ACC112 (cell line): ENCODE data around the gene TPBG.

Experiments
- H2AFZ ChIP-seq: fragments of 200-600 bp; sonication (generic); one replicate; pipeline ENCODE4 v1.6.0; 2017; ENCODE audit warnings: antibody characterized with exemption, low read length; ENCODE audit not compliant: unreplicated experiment
- H3K27ac ChIP-seq: fragments of 200-600 bp; sonication (generic); 2 replicates; pipeline ENCODE4 v1.5.1; 2014; ENCODE audit warnings: low read depth, mild to moderate bottlenecking, antibody characterized with exemption, low read length, moderate library complexity
- H3K27me3 ChIP-seq: fragments of 200-600 bp; sonication (generic); 2 replicates; pipeline ENCODE4 v1.6.1; 2014; ENCODE audit warnings: mild to moderate bottlenecking, antibody characterized with exemption, low read length, moderate library complexity, mixed read lengths; ENCODE audit not compliant: insufficient read depth
- H3K36me3 ChIP-seq: fragments of 200-600 bp; sonication (generic); 2 replicates; pipeline ENCODE4 v1.6.1; 2016; ENCODE audit warnings: mild to moderate bottlenecking, antibody characterized with exemption, low read length, moderate library complexity, mixed read lengths; ENCODE audit not compliant: insufficient read depth
- H3K4me1 ChIP-seq: fragments of 200-600 bp; sonication (generic); one replicate; pipeline ENCODE4 v1.6.1; 2016; ENCODE audit warnings: low read length, mixed read lengths; ENCODE audit not compliant: insufficient read depth, unreplicated experiment, control insufficient read depth
- H3K4me3 ChIP-seq: fragments of 200-600 bp; sonication (generic); 2 replicates; pipeline ENCODE4 v1.5.1; 2014; ENCODE audit warnings: mild to moderate bottlenecking, low read depth, low read length
- H3K79me2 ChIP-seq: fragments of 200-600 bp; sonication (generic); one replicate; pipeline ENCODE4 v1.6.0; 2016; ENCODE audit warnings: low read length; ENCODE audit not compliant: control insufficient read depth, unreplicated experiment, insufficient read depth

Gene TPBG

GRCh38 chr6:82361631-82362030 lies 2.0 kb upstream of the TPBG start:
- H3K79me2 ChIP-seq = peaks cover 29% of the 10 kb centered on the region
- H3K27me3 ChIP-seq = no peaks in the 10 kb centered on the region
- H3K4me3 ChIP-seq = no peak overlapping the region
- peaks cover 14% of the 10 kb centered on the region; the same call in 1 of the 2 replicates for H3K36me3 ChIP-seq
- no peak overlapping the region for H2AFZ ChIP-seq
- no peak overlapping the region for H3K27ac ChIP-seq
- peaks cover 20% of the 10 kb centered on the region for H3K4me1 ChIP-seq

DNA sequence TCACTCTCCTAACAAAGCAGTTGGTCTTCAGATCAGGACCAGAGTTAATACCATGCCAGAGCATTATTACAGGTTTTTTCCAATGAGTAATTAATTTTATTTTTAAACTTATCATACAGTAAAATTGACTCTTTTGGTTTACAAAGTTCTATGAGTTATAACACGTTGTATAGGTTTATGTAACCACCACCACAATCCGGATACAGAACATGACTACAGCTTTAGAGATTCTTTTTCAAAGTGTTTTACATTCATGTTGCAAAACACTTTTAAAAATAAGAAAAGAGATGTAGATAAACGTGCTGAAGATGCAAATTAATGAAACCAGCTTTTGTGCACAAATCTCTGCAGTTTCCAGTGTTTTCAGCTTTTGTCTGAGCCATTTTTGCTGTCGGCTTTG lies 1.5 kb upstream of the TPBG start:
- Histone ChIP-seq H2AFZ (peak overlapping the region; percentile 78), H3K27ac (no peak overlapping the region), H3K79me2 (peaks cover 35% of the 10 kb centered on the region), H3K27me3 (no peaks in the 10 kb centered on the region), H3K4me3 (peak overlapping the region; percentile 90), H3K36me3 (peaks cover 14% of the 10 kb centered on the region; the same call in 1 of the 2 replicates), H3K4me1 (peaks cover 20% of the 10 kb centered on the region)

DNA sequence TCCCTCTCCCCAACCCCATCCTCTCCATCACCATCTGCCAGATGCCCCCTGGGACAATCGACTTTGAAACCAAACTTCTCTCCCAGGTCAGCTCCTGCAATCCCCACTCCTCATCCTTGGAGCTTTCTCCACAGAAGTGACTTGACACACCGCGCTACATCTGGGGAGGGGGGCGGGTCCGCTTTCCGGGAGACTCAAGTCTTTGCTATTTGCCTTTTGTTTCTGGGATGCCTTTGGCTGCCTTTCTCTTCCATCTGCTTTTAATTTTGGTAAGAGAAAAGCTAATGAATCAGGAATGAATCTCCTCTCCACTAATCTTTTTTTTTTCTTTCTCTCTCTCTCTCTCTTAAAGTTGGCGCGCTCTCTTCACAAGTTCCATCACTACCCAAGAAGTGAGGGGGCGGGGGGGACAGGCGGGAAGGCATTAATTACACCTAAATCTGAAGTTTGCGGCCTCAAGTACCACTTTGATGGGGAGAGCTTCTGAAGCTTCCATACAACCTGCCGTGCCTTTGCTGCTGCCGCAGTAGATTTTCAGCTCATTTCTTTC lies 664 bp upstream of the TPBG start:
- Histone ChIP-seq H3K4me3 (peak overlapping the region; percentile 90), H3K27ac (peak overlapping the region; percentile 92)

DNA sequence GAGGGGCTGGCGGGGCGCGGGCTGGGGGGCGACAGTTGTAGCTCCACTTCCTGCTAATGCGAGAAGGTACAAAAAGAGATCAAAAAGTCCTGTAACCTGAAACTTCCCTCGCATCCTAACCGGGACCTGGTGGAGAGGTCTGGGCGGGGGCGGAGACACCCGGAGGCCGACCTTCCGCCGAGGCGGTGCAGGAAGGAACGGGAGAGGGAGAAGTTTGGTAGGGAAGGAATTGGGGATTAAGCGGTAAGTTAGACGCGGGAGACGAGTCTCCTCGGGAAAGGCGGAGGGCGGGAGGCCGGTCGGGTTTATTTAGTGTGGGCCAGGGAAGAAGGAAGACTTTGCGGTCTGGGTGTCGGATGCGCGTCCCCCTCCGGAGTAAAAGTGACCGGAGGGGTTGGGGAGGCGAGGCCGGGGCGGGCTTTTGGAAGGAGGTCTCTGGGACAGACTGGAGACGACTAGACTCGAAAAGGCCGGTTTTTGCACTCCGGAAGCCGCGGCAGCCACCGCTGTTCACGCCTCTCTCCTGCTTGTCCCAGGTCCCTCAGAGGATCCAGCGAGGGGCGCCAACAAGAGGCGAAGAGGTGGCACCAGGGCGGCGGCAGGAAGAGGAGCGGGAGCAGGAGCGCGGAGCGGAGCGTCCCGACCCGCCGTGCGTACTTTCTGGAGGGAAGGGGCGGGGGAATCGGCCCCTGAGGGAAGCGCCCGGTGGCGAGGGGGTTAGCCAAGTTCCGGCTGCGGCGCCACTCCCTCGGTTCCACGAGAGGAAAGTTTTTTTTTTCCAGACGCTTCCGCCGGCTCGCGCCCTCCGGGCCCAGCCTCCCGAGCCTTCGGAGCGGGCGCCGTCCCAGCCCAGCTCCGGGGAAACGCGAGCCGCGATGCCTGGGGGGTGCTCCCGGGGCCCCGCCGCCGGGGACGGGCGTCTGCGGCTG lies 734 bp downstream of the TPBG start:
- Histone ChIP-seq H3K4me3 (peak overlapping the region; percentile 90), H3K36me3 (peaks cover 14% of the 10 kb centered on the region; the same call in 1 of the 2 replicates), H3K79me2 (peaks cover 51% of the 10 kb centered on the region), H3K27ac (peak overlapping the region; percentile 92), H3K27me3 (no peaks in the 10 kb centered on the region), H3K4me1 (peaks cover 35% of the 10 kb centered on the region), H2AFZ (peak overlapping the region; percentile 78)

More for the DNA sequence above, 664 bp upstream of the TPBG start:
- Histone ChIP-seq H3K79me2 (peaks cover 39% of the 10 kb centered on the region), H3K36me3 (peaks cover 14% of the 10 kb centered on the region; the same call in 1 of the 2 replicates), H2AFZ (peak overlapping the region; percentile 78), H3K4me1 (peaks cover 24% of the 10 kb centered on the region), H3K27me3 (no peaks in the 10 kb centered on the region)

DNA sequence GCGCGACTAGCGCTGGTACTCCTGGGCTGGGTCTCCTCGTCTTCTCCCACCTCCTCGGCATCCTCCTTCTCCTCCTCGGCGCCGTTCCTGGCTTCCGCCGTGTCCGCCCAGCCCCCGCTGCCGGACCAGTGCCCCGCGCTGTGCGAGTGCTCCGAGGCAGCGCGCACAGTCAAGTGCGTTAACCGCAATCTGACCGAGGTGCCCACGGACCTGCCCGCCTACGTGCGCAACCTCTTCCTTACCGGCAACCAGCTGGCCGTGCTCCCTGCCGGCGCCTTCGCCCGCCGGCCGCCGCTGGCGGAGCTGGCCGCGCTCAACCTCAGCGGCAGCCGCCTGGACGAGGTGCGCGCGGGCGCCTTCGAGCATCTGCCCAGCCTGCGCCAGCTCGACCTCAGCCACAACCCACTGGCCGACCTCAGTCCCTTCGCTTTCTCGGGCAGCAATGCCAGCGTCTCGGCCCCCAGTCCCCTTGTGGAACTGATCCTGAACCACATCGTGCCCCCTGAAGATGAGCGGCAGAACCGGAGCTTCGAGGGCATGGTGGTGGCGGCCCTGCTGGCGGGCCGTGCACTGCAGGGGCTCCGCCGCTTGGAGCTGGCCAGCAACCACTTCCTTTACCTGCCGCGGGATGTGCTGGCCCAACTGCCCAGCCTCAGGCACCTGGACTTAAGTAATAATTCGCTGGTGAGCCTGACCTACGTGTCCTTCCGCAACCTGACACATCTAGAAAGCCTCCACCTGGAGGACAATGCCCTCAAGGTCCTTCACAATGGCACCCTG lies 1.6 kb downstream of the TPBG start:
- Histone ChIP-seq H3K79me2 (peaks cover 55% of the 10 kb centered on the region), H3K36me3 (peaks cover 14% of the 10 kb centered on the region; the same call in 1 of the 2 replicates), H3K27ac (peak overlapping the region; percentile 92), H2AFZ (peak overlapping the region; percentile 7), H3K4me3 (peak overlapping the region; percentile 90), H3K27me3 (no peaks in the 10 kb centered on the region), H3K4me1 (peaks cover 40% of the 10 kb centered on the region)

DNA sequence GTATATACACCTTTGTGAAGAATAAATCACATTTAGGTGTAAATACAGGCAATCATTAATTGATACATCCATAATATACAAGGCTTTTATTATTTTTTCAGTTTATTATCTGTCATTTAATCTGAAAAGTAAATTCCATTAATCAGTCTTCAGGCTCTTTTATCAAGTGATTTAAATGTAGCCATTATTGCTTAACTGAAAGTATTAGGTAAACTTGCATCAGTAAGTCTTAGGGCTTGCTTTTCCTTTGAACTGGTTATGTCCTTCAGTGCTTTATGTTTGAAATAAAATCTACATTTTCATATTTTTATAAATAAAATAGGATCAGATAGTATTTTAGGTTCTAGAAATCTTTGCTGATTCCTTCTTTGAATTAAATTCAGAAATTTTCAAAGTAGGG lies 4.1 kb downstream of the TPBG start:
- Histone ChIP-seq H2AFZ (no peak overlapping the region), H3K4me1 (peaks cover 47% of the 10 kb centered on the region), H3K4me3 (peak overlapping the region; percentile 30), H3K79me2 (peaks cover 55% of the 10 kb centered on the region), H3K36me3 (peaks cover 14% of the 10 kb centered on the region; the same call in 1 of the 2 replicates), H3K27ac (no peak overlapping the region), H3K27me3 (no peaks in the 10 kb centered on the region)

- Histone ChIP-seq H3K79me2 (peaks cover 40% of the 10 kb centered on the region), H3K4me3 (no peak overlapping the region), H3K27me3 (no peaks in the 10 kb centered on the region), H2AFZ (no peak overlapping the region), H3K27ac (peak overlapping the region; percentile 17; the same call in 1 of the 2 replicates), H3K4me1 (peaks cover 45% of the 10 kb centered on the region), H3K36me3 (peaks cover 8% of the 10 kb centered on the region; the same call in 1 of the 2 replicates)
Observed at GRCh38 chr6:82370788-82371187, 7.2 kb downstream of the TPBG start.

DNA sequence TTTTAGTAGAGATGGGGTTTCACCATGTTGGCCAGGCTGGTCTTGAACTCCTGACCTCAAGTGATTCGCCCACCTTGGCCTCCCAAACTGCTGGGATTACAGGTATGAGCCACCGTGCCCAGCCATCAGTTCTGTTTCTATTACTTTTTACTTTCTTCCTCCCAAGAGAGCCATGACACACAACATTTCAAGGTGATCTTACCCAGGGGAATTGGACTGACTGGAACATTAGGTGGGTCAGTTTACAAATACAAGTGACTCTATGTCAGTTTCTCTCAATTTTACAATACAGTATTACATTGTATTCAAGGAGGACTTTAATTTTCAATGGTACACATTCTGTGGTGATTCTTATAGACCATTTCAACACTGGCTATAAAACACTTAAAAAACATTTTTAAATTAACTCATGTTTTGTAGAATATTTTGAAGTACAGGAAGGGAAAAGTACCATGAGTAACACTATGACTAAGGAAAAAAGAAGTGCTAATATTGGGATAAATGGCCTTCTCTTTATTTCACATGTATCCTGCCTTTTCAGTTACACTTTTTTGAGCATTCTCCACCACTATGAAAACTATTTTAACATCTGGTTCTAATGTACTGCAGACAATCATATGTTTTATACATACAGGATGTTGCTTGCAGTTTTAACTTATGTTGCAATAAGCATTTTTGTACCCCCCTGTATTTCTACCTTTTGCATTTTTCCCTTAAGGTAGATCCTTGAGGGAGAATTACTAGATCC lies 8.4 kb downstream of the TPBG start:
- H3K27me3 ChIP-seq = no peaks in the 10 kb centered on the region
- no peaks in the 10 kb centered on the region for H3K36me3 ChIP-seq
- H3K4me3 ChIP-seq = no peak overlapping the region
- H3K4me1 ChIP-seq = peaks cover 39% of the 10 kb centered on the region
- H3K27ac ChIP-seq = peak overlapping the region; percentile 54
- H3K79me2 ChIP-seq = peaks cover 29% of the 10 kb centered on the region
- no peak overlapping the region for H2AFZ ChIP-seq

GRCh38 chr6:82372656-82373055 lies 9.0 kb downstream of the TPBG start:
- H3K4me3 ChIP-seq = no peak overlapping the region
- H3K4me1 ChIP-seq = peaks cover 35% of the 10 kb centered on the region
- H3K27ac ChIP-seq = peak overlapping the region; percentile 54
- H2AFZ ChIP-seq = no peak overlapping the region
- H3K27me3 ChIP-seq = no peaks in the 10 kb centered on the region
- no peaks in the 10 kb centered on the region for H3K36me3 ChIP-seq
- peaks cover 23% of the 10 kb centered on the region for H3K79me2 ChIP-seq

DNA sequence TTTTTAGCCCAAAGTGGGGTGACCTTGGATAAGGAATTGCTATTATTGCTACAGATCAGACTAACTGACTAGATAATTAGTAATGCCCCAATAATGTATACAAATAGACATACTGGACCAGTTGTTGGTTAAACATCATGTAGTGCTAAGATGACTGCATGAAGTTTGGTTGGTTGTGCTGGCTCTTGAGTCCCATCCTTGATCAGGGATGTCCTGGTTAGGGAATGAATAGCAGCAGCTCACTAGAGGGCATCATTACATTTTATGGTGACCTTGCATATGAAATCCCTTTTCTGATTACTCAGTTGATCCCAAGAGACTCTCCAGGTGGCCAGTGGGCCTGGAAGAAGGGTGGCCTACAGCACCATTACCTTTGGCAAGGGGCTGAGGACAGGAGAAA lies 10.9 kb downstream of the TPBG start:
- Histone ChIP-seq H2AFZ (no peak overlapping the region), H3K79me2 (peaks cover 9% of the 10 kb centered on the region), H3K4me3 (no peak overlapping the region), H3K36me3 (no peaks in the 10 kb centered on the region), H3K4me1 (peaks cover 21% of the 10 kb centered on the region), H3K27ac (no peak overlapping the region), H3K27me3 (no peaks in the 10 kb centered on the region)
